Immature natural killer cell (primary cell): ENCODE measurements around the gene BHMT. TPM values are rescaled to one million over a fixed set of nuclear protein-coding genes. Genes with fewer than 3 reads are reported as not detected.
"Not testable (repeated sequence)": the region's sequence is repeated elsewhere in the genome, so short reads cannot be mapped to it uniquely, and the experiment has no call there.

ENCODE experiments used
- DNase-seq, 3 donors: peaks; one replicate each; pipeline ENCODE4 v3.0.0; 2022; ENCODE audit warnings: mixed read lengths in 1 of 3
- H3K27ac Mint-ChIP-seq, 6 donors: one replicate each; pipeline ENCODE4 v1.8.0; 2020; ENCODE audit warnings: mixed read lengths in 6 of 6, mild to moderate bottlenecking in 5 of 6, inconsistent platforms in 4 of 6, moderate library complexity in 3 of 6
- H3K27me3 Mint-ChIP-seq, 3 donors: one replicate each; pipeline ENCODE4 v1.8.0; 2020 to 2021; ENCODE audit warnings: low read depth in 3 of 3, mild to moderate bottlenecking in 3 of 3, mixed read lengths in 3 of 3, moderate library complexity in 3 of 3, inconsistent platforms in 1 of 3
- H3K36me3 Mint-ChIP-seq, 3 donors: one replicate each; pipeline ENCODE4 v1.8.0; 2020; ENCODE audit warnings: mixed read lengths in 3 of 3, inconsistent platforms in 2 of 3, mild to moderate bottlenecking in 2 of 3
- H3K4me1 Mint-ChIP-seq, 2 donors: one replicate each; pipeline ENCODE4 v1.8.0; 2020; ENCODE audit warnings: inconsistent platforms in 2 of 2, mild to moderate bottlenecking in 2 of 2, mixed read lengths in 2 of 2, moderate library complexity in 1 of 2
- H3K4me3 Mint-ChIP-seq, 5 donors: one replicate each; pipeline ENCODE4 v1.8.0; 2020; ENCODE audit warnings: mild to moderate bottlenecking in 5 of 5, mixed read lengths in 5 of 5, inconsistent platforms in 3 of 5, moderate library complexity in 3 of 5
- H3K9me3 Mint-ChIP-seq, 6 donors: one replicate each; pipeline ENCODE4 v1.8.0; 2020; ENCODE audit warnings: mild to moderate bottlenecking in 6 of 6, mixed read lengths in 6 of 6, inconsistent platforms in 4 of 6, moderate library complexity in 3 of 6
- polyA plus RNA-seq, 3 donors: library from polyadenylated mRNA; unstranded; fragments of 300-500 nt; fragmentation: Illumina TruSeq; gene quantifications; one replicate each; pipeline ENCODE4 v1.2.3, GENCODE V29; 2021

The BHMT gene
- polyA plus RNA-seq, 3 donors from 2014 or later: not detected

GRCh38 chr5:79171635-79172245, 60.1 kb downstream of the BHMT start:
- peaks cover 0 to 6% of the 10 kb centered on the region in 2 donors for H3K4me1 Mint-ChIP-seq
- no peak overlapping the region for H3K27ac Mint-ChIP-seq
- H3K27me3 Mint-ChIP-seq: peaks cover 0 to 5% (median 1%) of the 10 kb centered on the region in 3 donors
- DNase-seq: no peak
- no peaks in the 10 kb centered on the region for H3K36me3 Mint-ChIP-seq
- H3K4me3 Mint-ChIP-seq: no peak overlapping the region
- H3K9me3 Mint-ChIP-seq: no peaks in the 10 kb centered on the region

GRCh38 chr5:79172269-79172668, 60.7 kb downstream of the BHMT start:
- Mint-ChIP-seq H3K36me3 (no peaks in the 10 kb centered on the region), H3K27me3 (peaks cover 0 to 5% (median 1%) of the 10 kb centered on the region in 3 donors), H3K4me1 (peaks cover 0 to 6% of the 10 kb centered on the region in 2 donors), H3K27ac (no peak overlapping the region), H3K9me3 (no peaks in the 10 kb centered on the region), H3K4me3 (no peak overlapping the region)
- no peak for DNase-seq

DNA sequence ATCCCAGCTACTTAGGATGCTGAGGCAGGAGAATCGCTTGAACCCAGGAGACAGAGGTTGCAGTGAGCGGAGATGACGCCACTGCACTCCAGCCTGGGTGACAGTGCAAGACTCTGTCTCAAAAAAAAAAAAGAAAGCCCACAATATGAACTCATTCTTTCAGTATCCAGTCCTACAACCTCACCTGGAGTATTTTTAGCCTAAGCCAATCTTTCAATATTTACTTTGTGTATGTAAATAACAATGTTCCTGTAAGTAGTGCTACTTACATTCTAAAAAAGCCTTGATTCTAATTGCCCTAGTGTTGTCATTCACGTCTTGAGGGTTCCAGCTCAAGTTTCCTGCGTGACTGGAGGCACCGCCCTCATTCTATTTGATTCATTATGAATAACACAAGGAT, 62.0 kb downstream of the BHMT start:
- Mint-ChIP-seq H3K9me3 (no peaks in the 10 kb centered on the region), H3K36me3 (no peaks in the 10 kb centered on the region), H3K27ac (no peak overlapping the region), H3K4me3 (no peak overlapping the region), H3K4me1 (peaks cover 0 to 6% of the 10 kb centered on the region in 2 donors), H3K27me3 (no peaks in the 10 kb centered on the region)
- no peak for DNase-seq

- DNase-seq, H3K36me3 Mint-ChIP-seq, H3K9me3 Mint-ChIP-seq, H3K27ac Mint-ChIP-seq, H3K4me1 Mint-ChIP-seq, H3K4me3 Mint-ChIP-seq, H3K27me3 Mint-ChIP-seq: not testable (repeated sequence)
These were observed 68.8 kb downstream of the BHMT start for GRCh38 chr5:79180449-79180848.

GRCh38 chr5:79181419-79182022, 69.9 kb downstream of the BHMT start:
- Mint-ChIP-seq H3K4me3 (no peak overlapping the region), H3K27ac (no peak overlapping the region), H3K36me3 (no peaks in the 10 kb centered on the region)

More at GRCh38 chr5:79181419-79182022, 69.9 kb downstream of the BHMT start:
- no peaks in the 10 kb centered on the region for H3K9me3 Mint-ChIP-seq
- no peaks in the 10 kb centered on the region for H3K27me3 Mint-ChIP-seq
- no peaks in the 10 kb centered on the region for H3K4me1 Mint-ChIP-seq
- no peak for DNase-seq

Other genes starting within 250 kb of the BHMT start
- gene ARSB, start 126.5 kb upstream of the BHMT start, polyA plus RNA-seq: 10 to 100 TPM in 1 of 3 donors, 1 to 10 TPM in 2; 5.3 to 11.9 (median 6.2) TPM
- under 1 TPM in 1 of 3 donors, not detected in 2; 0.39 TPM for gene DMGDH, start 42.1 kb upstream of the BHMT start, polyA plus RNA-seq
- gene BHMT2, start 42.0 kb upstream of the BHMT start, polyA plus RNA-seq: not detected
- gene JMY, start 124.3 kb downstream of the BHMT start, polyA plus RNA-seq: 1 to 10 TPM; 2.9 to 6.7 (median 4.3) TPM